ENCODE results near the gene NXT1.

The NXT1 gene

DNA sequence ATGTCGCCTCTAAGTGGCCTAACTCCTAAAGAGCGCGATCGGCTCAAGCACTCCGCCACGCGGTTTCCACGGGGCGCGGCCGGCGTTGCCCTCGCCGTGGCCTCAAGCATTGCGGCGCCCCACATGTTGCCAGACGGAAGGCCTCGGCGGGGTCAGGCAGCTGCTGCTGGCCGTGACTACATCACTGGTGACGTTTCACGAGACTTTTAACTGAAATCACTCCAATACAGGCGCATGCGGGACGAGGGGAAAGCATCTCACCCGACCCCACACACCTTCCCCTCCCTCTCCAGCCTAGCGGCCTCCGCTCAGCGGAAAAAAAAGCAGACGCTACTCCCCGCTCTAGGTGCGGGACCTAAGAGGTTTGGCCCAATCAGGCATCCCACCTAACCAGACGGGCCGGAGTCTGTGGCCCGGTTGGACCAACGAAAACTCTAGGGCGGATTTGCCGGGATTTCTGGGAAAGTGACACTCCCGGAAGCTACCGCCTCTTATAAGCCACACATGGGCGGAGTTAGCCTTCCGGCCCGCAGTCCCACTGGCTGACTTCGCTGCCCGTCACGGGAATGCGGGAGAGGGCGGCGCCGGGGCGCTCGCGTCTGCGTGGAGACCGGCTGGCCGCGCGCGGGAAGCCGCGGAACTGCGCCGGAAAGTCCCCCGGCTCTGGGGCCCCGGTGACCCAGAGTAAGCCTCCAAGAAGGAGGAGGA is at the start of gene NXT1:
Gene NXT1, plus strand, starts transcription at position 596 of the 708 bp plus-strand sequence. CDS start 3,251 bp downstream, outside the sequence.
- TF ChIP-seq CSDC2 (CRISPR knock-in tag; IDR thresholded peaks at IDR 0.05): no peak
- TF ChIP-seq, protein P1, sequence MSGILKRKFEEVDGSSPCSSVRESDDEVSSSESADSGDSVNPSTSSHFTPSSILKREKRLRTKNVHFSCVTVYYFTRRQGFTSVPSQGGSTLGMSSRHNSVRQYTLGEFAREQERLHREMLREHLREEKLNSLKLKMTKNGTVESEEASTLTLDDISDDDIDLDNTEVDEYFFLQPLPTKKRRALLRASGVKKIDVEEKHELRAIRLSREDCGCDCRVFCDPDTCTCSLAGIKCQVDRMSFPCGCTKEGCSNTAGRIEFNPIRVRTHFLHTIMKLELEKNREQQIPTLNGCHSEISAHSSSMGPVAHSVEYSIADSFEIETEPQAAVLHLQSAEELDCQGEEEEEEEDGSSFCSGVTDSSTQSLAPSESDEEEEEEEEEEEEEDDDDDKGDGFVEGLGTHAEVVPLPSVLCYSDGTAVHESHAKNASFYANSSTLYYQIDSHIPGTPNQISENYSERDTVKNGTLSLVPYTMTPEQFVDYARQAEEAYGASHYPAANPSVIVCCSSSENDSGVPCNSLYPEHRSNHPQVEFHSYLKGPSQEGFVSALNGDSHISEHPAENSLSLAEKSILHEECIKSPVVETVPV (CRISPR knock-in tag; IDR thresholded peaks at IDR 0.05): peak; percentile 70
- TF ChIP-seq, protein P2, sequence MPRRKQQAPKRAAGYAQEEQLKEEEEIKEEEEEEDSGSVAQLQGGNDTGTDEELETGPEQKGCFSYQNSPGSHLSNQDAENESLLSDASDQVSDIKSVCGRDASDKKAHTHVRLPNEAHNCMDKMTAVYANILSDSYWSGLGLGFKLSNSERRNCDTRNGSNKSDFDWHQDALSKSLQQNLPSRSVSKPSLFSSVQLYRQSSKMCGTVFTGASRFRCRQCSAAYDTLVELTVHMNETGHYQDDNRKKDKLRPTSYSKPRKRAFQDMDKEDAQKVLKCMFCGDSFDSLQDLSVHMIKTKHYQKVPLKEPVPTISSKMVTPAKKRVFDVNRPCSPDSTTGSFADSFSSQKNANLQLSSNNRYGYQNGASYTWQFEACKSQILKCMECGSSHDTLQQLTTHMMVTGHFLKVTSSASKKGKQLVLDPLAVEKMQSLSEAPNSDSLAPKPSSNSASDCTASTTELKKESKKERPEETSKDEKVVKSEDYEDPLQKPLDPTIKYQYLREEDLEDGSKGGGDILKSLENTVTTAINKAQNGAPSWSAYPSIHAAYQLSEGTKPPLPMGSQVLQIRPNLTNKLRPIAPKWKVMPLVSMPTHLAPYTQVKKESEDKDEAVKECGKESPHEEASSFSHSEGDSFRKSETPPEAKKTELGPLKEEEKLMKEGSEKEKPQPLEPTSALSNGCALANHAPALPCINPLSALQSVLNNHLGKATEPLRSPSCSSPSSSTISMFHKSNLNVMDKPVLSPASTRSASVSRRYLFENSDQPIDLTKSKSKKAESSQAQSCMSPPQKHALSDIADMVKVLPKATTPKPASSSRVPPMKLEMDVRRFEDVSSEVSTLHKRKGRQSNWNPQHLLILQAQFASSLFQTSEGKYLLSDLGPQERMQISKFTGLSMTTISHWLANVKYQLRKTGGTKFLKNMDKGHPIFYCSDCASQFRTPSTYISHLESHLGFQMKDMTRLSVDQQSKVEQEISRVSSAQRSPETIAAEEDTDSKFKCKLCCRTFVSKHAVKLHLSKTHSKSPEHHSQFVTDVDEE (CRISPR knock-in tag; IDR thresholded peaks at IDR 0.05): peak; percentile 25; the same call in 1 of the 2 replicates
- no peak for TF ChIP-seq OSR1 (CRISPR knock-in tag; IDR thresholded peaks at IDR 0.05)
- TF ChIP-seq ESRRG (CRISPR knock-in tag; IDR thresholded peaks at IDR 0.05): peak; percentile 70; the same call in 1 of the 2 replicates

DNA sequence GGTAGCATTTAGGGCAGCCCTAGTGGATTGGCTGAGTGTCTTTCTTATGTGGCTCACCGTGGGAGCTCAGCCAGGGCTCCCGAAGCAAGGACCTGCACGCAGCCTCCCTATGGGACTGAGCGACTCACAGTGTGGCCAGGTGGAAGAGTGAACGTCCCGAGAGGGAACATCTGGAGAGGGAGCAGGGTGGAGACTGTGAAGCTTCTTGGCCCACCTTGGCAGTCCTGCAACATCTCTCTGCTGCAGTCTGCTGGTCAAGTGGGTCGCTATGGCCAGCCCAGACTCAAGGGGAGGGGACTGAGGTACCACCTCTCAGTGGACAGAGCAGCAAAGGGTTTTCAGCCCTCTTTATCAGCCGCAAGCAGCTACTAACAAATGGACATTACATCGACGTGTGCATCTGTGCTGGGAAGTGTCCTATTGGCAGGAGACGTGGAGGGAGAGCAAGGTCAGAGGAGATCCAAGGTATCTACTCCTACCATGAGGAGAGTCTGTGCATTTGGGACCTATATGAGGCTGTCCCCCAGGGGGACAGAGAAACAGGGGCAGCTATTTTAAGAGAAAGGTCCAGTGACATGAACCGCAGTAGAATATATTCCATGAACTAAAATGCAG is 49.0 kb upstream of the NXT1 start:
- ATAC-seq: no peak
- TF ChIP-seq ZNF8 (CRISPR knock-in tag; IDR thresholded peaks at IDR 0.05) (no peak), ARNTL (CRISPR knock-in tag; IDR thresholded peaks at IDR 0.05; ENCODE audit: borderline replicate concordance, low read depth) (no peak), ISL1 (CRISPR knock-in tag; IDR thresholded peaks at IDR 0.05) (no peak), TCF4 (CRISPR knock-in tag; IDR thresholded peaks at IDR 0.05; ENCODE audit: borderline replicate concordance) (no peak), ZNF565 (CRISPR knock-in tag; conservative IDR thresholded peaks at IDR 0.05; ENCODE audit: low read depth) (no peak), SNAI2 (CRISPR knock-in tag; IDR thresholded peaks at IDR 0.05) (no peak), GLIS3 (CRISPR knock-in tag; IDR thresholded peaks at IDR 0.05) (no peak), ZFP3 (CRISPR knock-in tag; IDR thresholded peaks at IDR 0.05) (no peak), CSDC2 (CRISPR knock-in tag; IDR thresholded peaks at IDR 0.05) (no peak), ZC3H10 (CRISPR knock-in tag; IDR thresholded peaks at IDR 0.05) (no peak)
- TF ChIP-seq, protein P1 (CRISPR knock-in tag; IDR thresholded peaks at IDR 0.05): no peak
- TF ChIP-seq, protein P3, sequence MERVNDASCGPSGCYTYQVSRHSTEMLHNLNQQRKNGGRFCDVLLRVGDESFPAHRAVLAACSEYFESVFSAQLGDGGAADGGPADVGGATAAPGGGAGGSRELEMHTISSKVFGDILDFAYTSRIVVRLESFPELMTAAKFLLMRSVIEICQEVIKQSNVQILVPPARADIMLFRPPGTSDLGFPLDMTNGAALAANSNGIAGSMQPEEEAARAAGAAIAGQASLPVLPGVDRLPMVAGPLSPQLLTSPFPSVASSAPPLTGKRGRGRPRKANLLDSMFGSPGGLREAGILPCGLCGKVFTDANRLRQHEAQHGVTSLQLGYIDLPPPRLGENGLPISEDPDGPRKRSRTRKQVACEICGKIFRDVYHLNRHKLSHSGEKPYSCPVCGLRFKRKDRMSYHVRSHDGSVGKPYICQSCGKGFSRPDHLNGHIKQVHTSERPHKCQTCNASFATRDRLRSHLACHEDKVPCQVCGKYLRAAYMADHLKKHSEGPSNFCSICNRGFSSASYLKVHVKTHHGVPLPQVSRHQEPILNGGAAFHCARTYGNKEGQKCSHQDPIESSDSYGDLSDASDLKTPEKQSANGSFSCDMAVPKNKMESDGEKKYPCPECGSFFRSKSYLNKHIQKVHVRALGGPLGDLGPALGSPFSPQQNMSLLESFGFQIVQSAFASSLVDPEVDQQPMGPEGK (CRISPR knock-in tag; IDR thresholded peaks at IDR 0.05; ENCODE audit: borderline replicate concordance): no peak
- TF ChIP-seq, protein P2 (CRISPR knock-in tag; IDR thresholded peaks at IDR 0.05): no peak
- TF ChIP-seq, protein P4, sequence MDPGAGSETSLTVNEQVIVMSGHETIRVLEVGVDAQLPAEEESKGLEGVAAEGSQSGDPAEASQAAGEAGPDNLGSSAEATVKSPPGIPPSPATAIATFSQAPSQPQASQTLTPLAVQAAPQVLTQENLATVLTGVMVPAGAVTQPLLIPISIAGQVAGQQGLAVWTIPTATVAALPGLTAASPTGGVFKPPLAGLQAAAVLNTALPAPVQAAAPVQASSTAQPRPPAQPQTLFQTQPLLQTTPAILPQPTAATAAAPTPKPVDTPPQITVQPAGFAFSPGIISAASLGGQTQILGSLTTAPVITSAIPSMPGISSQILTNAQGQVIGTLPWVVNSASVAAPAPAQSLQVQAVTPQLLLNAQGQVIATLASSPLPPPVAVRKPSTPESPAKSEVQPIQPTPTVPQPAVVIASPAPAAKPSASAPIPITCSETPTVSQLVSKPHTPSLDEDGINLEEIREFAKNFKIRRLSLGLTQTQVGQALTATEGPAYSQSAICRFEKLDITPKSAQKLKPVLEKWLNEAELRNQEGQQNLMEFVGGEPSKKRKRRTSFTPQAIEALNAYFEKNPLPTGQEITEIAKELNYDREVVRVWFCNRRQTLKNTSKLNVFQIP (CRISPR knock-in tag; IDR thresholded peaks at IDR 0.05; ENCODE audit: borderline replicate concordance, low read depth): no peak

More for the DNA sequence above, at the start of gene NXT1:
- ATAC-seq: peak; percentile 92
